Mesenchymal stem cell (in vitro differentiated cells and primary cell): Measurements from ENCODE around the gene HOXA13.
A peak's percentile ranks its signal among the peaks of the same experiment; 100 is the strongest.

Experiments used
- DNase-seq: peaks from one replicate; pipeline ENCODE4 v3.0.0-alpha.2; 2013
- H2AFZ ChIP-seq: one replicate; pipeline ENCODE4 v1.6.1; 2013; ENCODE audit warnings: low read depth, mild to moderate bottlenecking, control low read depth, inconsistent platforms, low read length, moderate library complexity
- H2AK5ac ChIP-seq: 2 replicates; pipeline ENCODE4 v1.6.1; 2013; ENCODE audit warnings: low read length, moderate library complexity, mild to moderate bottlenecking, inconsistent platforms; ENCODE audit not compliant: severe bottlenecking
- H2BK120ac ChIP-seq: one replicate; pipeline ENCODE4 v1.6.1; 2013; ENCODE audit warnings: low read depth, mild to moderate bottlenecking, inconsistent platforms, low read length, moderate library complexity
- H2BK12ac ChIP-seq, 2 experiments: one replicate each; pipeline ENCODE4 v1.6.1; 2013; ENCODE audit warnings: inconsistent platforms in 2 of 2, low read length in 2 of 2, mild to moderate bottlenecking in 2 of 2, moderate library complexity in 2 of 2, control low read depth in 1 of 2
- H2BK15ac ChIP-seq: one replicate; pipeline ENCODE4 v1.6.1; 2013; ENCODE audit warnings: mild to moderate bottlenecking, low read depth, inconsistent platforms; ENCODE audit not compliant: poor library complexity, severe bottlenecking
- H2BK5ac ChIP-seq: 2 replicates; pipeline ENCODE4 v1.6.1; 2013; ENCODE audit warnings: low read depth, mild to moderate bottlenecking, low read length, control low read depth, inconsistent platforms; ENCODE audit not compliant: poor library complexity, severe bottlenecking
- H3K14ac ChIP-seq, 2 experiments: one replicate each; pipeline ENCODE4 v1.6.1; 2013; ENCODE audit warnings: inconsistent platforms in 2 of 2, low read length in 2 of 2, control low read depth in 1 of 2, mild to moderate bottlenecking in 1 of 2, moderate library complexity in 1 of 2
- H3K18ac ChIP-seq, 2 experiments: one replicate each; pipeline ENCODE4 v1.6.1; 2013; ENCODE audit warnings: inconsistent platforms in 2 of 2, low read length in 2 of 2, control low read depth in 1 of 2, low read depth in 1 of 2, mild to moderate bottlenecking in 1 of 2
- H3K23ac ChIP-seq, 2 experiments: one replicate each; pipeline ENCODE4 v1.6.1; 2013; ENCODE audit warnings: inconsistent platforms in 2 of 2, low read length in 2 of 2, mild to moderate bottlenecking in 2 of 2, moderate library complexity in 2 of 2, control low read depth in 1 of 2
- H3K27ac ChIP-seq: 2 replicates; pipeline ENCODE4 v1.5.1; 2013; ENCODE audit warnings: mild to moderate bottlenecking, moderate library complexity, low read length, control low read depth, inconsistent platforms; ENCODE audit not compliant: poor library complexity, severe bottlenecking
- H3K27me3 ChIP-seq, 2 experiments: 2 replicates each; pipeline versions ENCODE4 v1.6.1 to v1.7.0; 2013; ENCODE audit warnings: low read length in 2 of 2, mild to moderate bottlenecking in 2 of 2, moderate library complexity in 2 of 2, control low read depth in 1 of 2, inconsistent platforms in 1 of 2; ENCODE audit not compliant: control insufficient read depth in 1 of 2, insufficient read depth in 1 of 2
- H3K36me3 ChIP-seq, 2 experiments: 2 replicates each; pipeline versions ENCODE4 v1.6.1 to v1.7.0; 2013; ENCODE audit warnings: low read length in 2 of 2, control low read depth in 1 of 2, inconsistent platforms in 1 of 2, low read depth in 1 of 2, mild to moderate bottlenecking in 1 of 2; ENCODE audit not compliant: insufficient read depth in 2 of 2, control insufficient read depth in 1 of 2
- H3K4ac ChIP-seq, 2 experiments: one replicate each; pipeline ENCODE4 v1.6.1; 2013; ENCODE audit warnings: inconsistent platforms in 2 of 2, low read length in 2 of 2, mild to moderate bottlenecking in 2 of 2, moderate library complexity in 2 of 2, control low read depth in 1 of 2, low read depth in 1 of 2
- H3K4me1 ChIP-seq: 2 replicates; pipeline ENCODE4 v1.6.1; 2013; ENCODE audit warnings: low read depth, low read length, control low read depth; ENCODE audit not compliant: control insufficient read depth, insufficient read depth
- H3K4me2 ChIP-seq: 2 replicates; pipeline ENCODE4 v1.6.1; 2013; ENCODE audit warnings: low read length, mild to moderate bottlenecking, inconsistent platforms; ENCODE audit not compliant: poor library complexity, severe bottlenecking
- H3K4me3 ChIP-seq, 2 experiments: 2 replicates each; pipeline versions ENCODE4 v1.5.1 to v1.7.0; 2013; ENCODE audit warnings: low read length in 2 of 2, mild to moderate bottlenecking in 2 of 2, control low read depth in 1 of 2, low read depth in 1 of 2; ENCODE audit not compliant: insufficient read depth in 1 of 2
- H3K79me1 ChIP-seq: replicated peaks from 2 replicates; pipeline ENCODE4 v1.6.1; 2013; ENCODE audit warnings: mild to moderate bottlenecking, control low read depth, low read length, inconsistent platforms; ENCODE audit not compliant: poor library complexity, severe bottlenecking
- H3K9ac ChIP-seq: 2 replicates; pipeline ENCODE4 v1.7.0; 2013; ENCODE audit warnings: mild to moderate bottlenecking, low read length, moderate library complexity
- H3K9me3 ChIP-seq: 2 replicates; pipeline ENCODE4 v1.7.0; 2013; ENCODE audit warnings: mild to moderate bottlenecking, low read length; ENCODE audit not compliant: control insufficient read depth
- H4K8ac ChIP-seq: one replicate; pipeline ENCODE4 v1.6.1; 2013; ENCODE audit warnings: inconsistent platforms, mild to moderate bottlenecking, low read length, moderate library complexity
- H4K91ac ChIP-seq: one replicate; pipeline ENCODE4 v1.6.1; 2013; ENCODE audit warnings: mild to moderate bottlenecking, low read length, inconsistent platforms
- WGBS: methylation state at CpG from one replicate; pipeline ENCODE4 v1.1.7; 2013; ENCODE audit warnings: mixed read lengths; 5-methylcytosine and 5-hydroxymethylcytosine counted together

HOXA13 gene

GRCh38 chr7:27185013-27185853 lies 14.7 kb downstream of the HOXA13 start, which contains the start of gene HOXA11:
Gene HOXA11 (minus strand): TSS chr7:27185232. CDS start chr7:27185144, 88 bp downstream.
- Histone ChIP-seq H3K4me1 (peaks cover 26% of the 10 kb centered on the region), H2BK5ac (peak within 1 kb of the TSS; percentile 75), H3K4me3 (peak within 1 kb of the TSS; percentile 79 to 84), H3K18ac (peak within 1 kb of the TSS; percentile 28), H3K4me2 (peak within 1 kb of the TSS; percentile 92), H2BK12ac (no peak within 1 kb of the TSS), H3K9ac (peak within 1 kb of the TSS; percentile 94), H2AFZ (no peak within 1 kb of the TSS), H4K91ac (no peak within 1 kb of the TSS), H3K14ac (no peak within 1 kb of the TSS), H3K23ac (no peak within 1 kb of the TSS), H2BK15ac (no peak within 1 kb of the TSS), H4K8ac (peak within 1 kb of the TSS; percentile 31), H2BK120ac (no peak within 1 kb of the TSS), H3K36me3 (peaks cover 6 to 13% of the 10 kb centered on the region in 2 experiments), H2AK5ac (peak within 1 kb of the TSS; percentile 45), H3K27me3 (peaks cover under 1 to 22% of the 10 kb centered on the region in 2 experiments), H3K27ac (peak within 1 kb of the TSS; percentile 74), H3K79me1 (no peaks in the 10 kb centered on the region), H3K4ac (no peak within 1 kb of the TSS), H3K9me3 (no peaks in the 10 kb centered on the region)
- 5% methylated on average over 32 of the region's 43 CpGs for WGBS
- DNase-seq, result peak; percentile 76

DNA sequence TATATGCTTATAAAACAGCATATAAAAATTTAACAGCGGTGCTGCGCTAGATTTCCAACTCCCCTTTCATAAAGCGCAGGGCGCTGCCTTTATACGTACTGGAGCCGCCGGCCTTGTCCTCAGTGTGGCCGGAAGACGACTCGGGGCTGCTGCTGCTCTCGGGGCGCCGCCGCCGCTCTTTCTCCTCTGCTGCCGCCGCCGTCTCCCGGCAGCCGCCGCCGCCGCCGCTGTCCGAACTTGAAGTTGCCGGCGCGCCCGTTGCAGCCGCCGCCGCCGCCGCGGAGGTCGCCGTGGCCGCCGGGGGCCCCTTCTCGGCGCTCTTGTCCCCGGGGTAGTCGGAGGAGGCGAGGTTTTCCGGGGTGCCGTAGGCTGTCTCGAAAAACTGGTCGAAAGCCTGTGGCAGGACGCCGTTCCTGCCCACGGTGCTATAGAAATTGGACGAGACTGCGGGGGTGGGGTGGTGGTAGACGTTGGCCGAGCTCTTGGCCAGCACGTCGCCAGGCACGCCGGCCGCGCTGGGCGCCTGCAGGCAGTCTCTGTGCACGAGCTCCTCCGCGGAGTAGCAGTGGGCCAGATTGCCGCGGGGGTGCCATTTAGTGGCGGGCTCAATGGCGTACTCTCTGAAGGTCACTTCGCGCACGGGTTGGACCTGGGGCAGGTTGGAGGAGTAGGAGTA lies 15.4 kb downstream of the HOXA13 start:
- Histone ChIP-seq H3K27me3 (peaks cover 0 to 15% of the 10 kb centered on the region in 2 experiments), H2BK12ac (no peak overlapping the region)
- under 1% methylated on average over 55 of the region's 72 CpGs for WGBS

DNA sequence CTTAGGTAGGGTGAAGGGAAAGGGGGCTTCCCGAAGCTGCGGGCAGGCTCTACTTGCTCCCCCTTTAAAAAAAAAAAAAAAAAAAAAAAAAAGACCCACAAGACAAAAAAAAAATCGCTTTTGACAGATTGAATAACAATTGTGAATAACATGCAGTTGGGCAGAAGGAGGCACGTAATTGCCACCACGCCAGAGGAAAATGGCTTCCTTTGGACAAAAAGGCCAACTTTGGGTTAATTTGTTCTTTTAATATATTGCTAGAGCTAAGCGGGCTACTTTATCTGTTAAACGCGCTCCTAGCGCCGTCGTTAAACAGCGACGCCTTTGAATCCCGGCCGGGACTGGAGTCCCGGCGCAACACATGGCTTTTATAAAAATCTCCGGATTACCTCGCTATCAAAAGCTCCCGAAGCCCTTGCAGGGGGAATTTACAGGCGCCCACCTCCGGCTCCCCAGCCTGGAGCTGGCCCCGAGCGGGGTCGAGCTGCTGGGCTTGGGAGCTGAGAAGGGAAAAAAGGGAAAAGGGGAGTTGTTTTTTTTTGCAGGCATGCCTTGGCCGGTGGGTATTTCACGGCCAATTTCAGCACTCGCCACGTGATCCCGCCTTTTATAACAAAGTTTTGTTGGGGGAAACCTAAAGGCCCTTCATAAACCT lies 16.1 kb downstream of the HOXA13 start:
- Histone ChIP-seq H3K9ac (peak overlapping the region; percentile 94), H3K4me2 (peak overlapping the region; percentile 88), H2AK5ac (no peak overlapping the region), H2BK5ac (peak overlapping the region; percentile 75), H3K79me1 (no peaks in the 10 kb centered on the region), H3K4me3 (peak overlapping the region; percentile 79 to 84), H3K4ac (no peak overlapping the region), H3K27me3 (peaks cover 0 to 8% of the 10 kb centered on the region in 2 experiments), H3K4me1 (peaks cover 18% of the 10 kb centered on the region), H3K18ac (no peak overlapping the region), H4K8ac (peak overlapping the region; percentile 46), H2BK120ac (peak overlapping the region; percentile 43), H3K27ac (peak overlapping the region; percentile 70), H3K36me3 (peaks cover 6 to 13% of the 10 kb centered on the region in 2 experiments), H4K91ac (no peak overlapping the region), H3K23ac (no peak overlapping the region), H2BK12ac (peak overlapping the region in 1 of 2 experiments; percentile 78), H2AFZ (no peak overlapping the region), H3K14ac (no peak overlapping the region), H3K9me3 (no peaks in the 10 kb centered on the region), H2BK15ac (no peak overlapping the region)
- DNase-seq, result peak; percentile 55
- under 1% methylated on average over 28 of the region's 30 CpGs for WGBS

More for the DNA sequence above, 15.4 kb downstream of the HOXA13 start:
- Histone ChIP-seq H3K23ac (no peak overlapping the region), H3K4me2 (peak overlapping the region; percentile 60), H2BK5ac (peak overlapping the region; percentile 74), H2BK120ac (no peak overlapping the region), H2AFZ (no peak overlapping the region), H3K9ac (peak overlapping the region; percentile 94), H4K8ac (peak overlapping the region; percentile 31), H3K79me1 (no peaks in the 10 kb centered on the region), H2BK15ac (no peak overlapping the region), H3K27ac (peak overlapping the region; percentile 74), H3K4me3 (peak overlapping the region; percentile 79 to 84), H4K91ac (no peak overlapping the region), H3K18ac (peak overlapping the region in 1 of 2 experiments; percentile 28), H3K4me1 (peaks cover 23% of the 10 kb centered on the region), H2AK5ac (no peak overlapping the region), H3K36me3 (peaks cover 6 to 13% of the 10 kb centered on the region in 2 experiments), H3K4ac (no peak overlapping the region), H3K14ac (no peak overlapping the region), H3K9me3 (no peaks in the 10 kb centered on the region)
- peak; percentile 55 for DNase-seq
